Natural killer cell (primary cell): ENCODE results near the gene ISX. TPM values are rescaled to one million over a fixed set of nuclear protein-coding genes. Genes with fewer than 3 reads are reported as not detected.

ENCODE experiments used
- ATAC-seq, 3 donors: fragments of 150-1000 bp in 2 of 3; fragments of 200-7000 bp in 1 of 3; cut with Tn5 transposase; 1 replicate in 1 of 3; 2 replicates in 2 of 3; pipeline ENCODE4 v1.10.0; 2021; ENCODE audit warnings: mild to moderate bottlenecking in 2 of 3, moderate library complexity in 2 of 3
- DNase-seq, 2 donors: peaks; one replicate each; pipeline versions ENCODE4 v3.0.0 to v3.0.0-alpha.2; 2013 to 2021; ENCODE audit warnings: mixed read lengths in 1 of 2
- H3K27ac ChIP-seq: one replicate; pipeline ENCODE4 v1.5.1; 2013; ENCODE audit warnings: mild to moderate bottlenecking, low read length
- H3K27me3 ChIP-seq: one replicate; pipeline ENCODE4 v1.6.1; 2013; ENCODE audit warnings: low read length; ENCODE audit not compliant: control insufficient read depth, insufficient read depth
- H3K36me3 ChIP-seq: one replicate; pipeline ENCODE4 v1.6.1; 2013; ENCODE audit warnings: low read length; ENCODE audit not compliant: control insufficient read depth, insufficient read depth
- H3K4me1 ChIP-seq: one replicate; pipeline ENCODE4 v1.6.1; 2013; ENCODE audit warnings: low read length; ENCODE audit not compliant: control insufficient read depth, insufficient read depth
- H3K4me3 ChIP-seq: one replicate; pipeline ENCODE4 v1.5.1; 2013; ENCODE audit warnings: low read length
- H3K9me3 ChIP-seq: one replicate; pipeline ENCODE4 v1.6.1; 2013; ENCODE audit warnings: low read length; ENCODE audit not compliant: control insufficient read depth, insufficient read depth
- H3K27ac Mint-ChIP-seq, 2 donors: one replicate each; pipeline ENCODE4 v1.8.0; 2022; ENCODE audit warnings: mild to moderate bottlenecking in 2 of 2, mixed read lengths in 2 of 2, moderate library complexity in 1 of 2
- H3K27me3 Mint-ChIP-seq, 2 donors: one replicate each; pipeline ENCODE4 v1.8.0; 2022; ENCODE audit warnings: low read depth in 2 of 2, mixed read lengths in 2 of 2
- H3K36me3 Mint-ChIP-seq: one replicate; pipeline ENCODE4 v1.8.0; 2022; ENCODE audit warnings: mixed read lengths
- H3K4me1 Mint-ChIP-seq, 2 donors: one replicate each; pipeline ENCODE4 v1.8.0; 2022; ENCODE audit warnings: mixed read lengths in 2 of 2
- H3K4me3 Mint-ChIP-seq: one replicate; pipeline ENCODE4 v1.8.0; 2022; ENCODE audit warnings: mild to moderate bottlenecking, moderate library complexity, mixed read lengths
- H3K9me3 Mint-ChIP-seq, 2 donors: one replicate each; pipeline ENCODE4 v1.8.0; 2022; ENCODE audit warnings: mixed read lengths in 2 of 2
- WGBS: methylation state at CpG from one replicate; pipeline ENCODE4 v1.1.7; 2013; ENCODE audit warnings: missing lambda C conversion rate; ENCODE audit not compliant: insufficient coverage; 5-methylcytosine and 5-hydroxymethylcytosine counted together
- intact Hi-C: fragments of 100-400 bp; cut with micrococcal nuclease; formaldehyde crosslinking; loops from one replicate; pipeline ENCODE4 v1.14.2; 2022
- total RNA-seq, 4 donors: library from RNA; stranded (reverse); fragments of 120-200 nt in 1 of 4; gene quantifications; one replicate each; pipeline versions ENCODE4 v1.2.3 to v1.2.4, GENCODE V29; 2013 to 2022
- TF ChIP-seq, protein P1 (sequence below): fragments of 200-600 bp; IDR thresholded peaks from one replicate; pipeline ENCODE4 v1.8.0; 2022; ENCODE audit warnings: antibody characterized with exemption

ISX gene
- total RNA-seq, 3 donors from 2014 or later (not counting 1 experiment from before 2014, with no cell fraction given) = not detected

DNA sequence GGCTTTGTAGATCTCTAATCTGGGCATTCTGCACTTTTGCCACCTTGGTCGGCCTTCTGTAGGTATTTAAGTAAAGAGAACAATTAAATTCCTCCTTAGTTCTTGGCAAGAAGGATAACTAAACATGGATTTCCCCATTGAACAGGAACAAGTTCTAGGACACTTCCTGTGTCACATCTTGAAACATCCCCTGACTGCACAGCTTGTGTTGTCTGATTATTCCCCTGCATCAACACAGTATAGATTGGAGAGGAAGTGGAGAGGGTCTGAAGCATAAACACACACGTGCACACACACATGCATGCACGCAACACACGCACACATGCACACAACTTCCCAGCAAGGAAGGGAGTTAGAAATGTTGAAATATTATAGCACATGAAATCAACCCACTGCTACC, 8.6 kb downstream of the ISX start:
- H3K27ac Mint-ChIP-seq = no peak overlapping the region
- H3K4me1 Mint-ChIP-seq = no peaks in the 10 kb centered on the region
- ATAC-seq (no peak), DNase-seq (no peak)
- H3K4me3 Mint-ChIP-seq = no peak overlapping the region
- intact Hi-C loops = no loop called here
- H3K36me3 Mint-ChIP-seq = no peaks in the 10 kb centered on the region
- H3K27me3 ChIP-seq = no peaks in the 10 kb centered on the region
- no peak overlapping the region for H3K4me3 ChIP-seq
- TF ChIP-seq, protein P1, sequence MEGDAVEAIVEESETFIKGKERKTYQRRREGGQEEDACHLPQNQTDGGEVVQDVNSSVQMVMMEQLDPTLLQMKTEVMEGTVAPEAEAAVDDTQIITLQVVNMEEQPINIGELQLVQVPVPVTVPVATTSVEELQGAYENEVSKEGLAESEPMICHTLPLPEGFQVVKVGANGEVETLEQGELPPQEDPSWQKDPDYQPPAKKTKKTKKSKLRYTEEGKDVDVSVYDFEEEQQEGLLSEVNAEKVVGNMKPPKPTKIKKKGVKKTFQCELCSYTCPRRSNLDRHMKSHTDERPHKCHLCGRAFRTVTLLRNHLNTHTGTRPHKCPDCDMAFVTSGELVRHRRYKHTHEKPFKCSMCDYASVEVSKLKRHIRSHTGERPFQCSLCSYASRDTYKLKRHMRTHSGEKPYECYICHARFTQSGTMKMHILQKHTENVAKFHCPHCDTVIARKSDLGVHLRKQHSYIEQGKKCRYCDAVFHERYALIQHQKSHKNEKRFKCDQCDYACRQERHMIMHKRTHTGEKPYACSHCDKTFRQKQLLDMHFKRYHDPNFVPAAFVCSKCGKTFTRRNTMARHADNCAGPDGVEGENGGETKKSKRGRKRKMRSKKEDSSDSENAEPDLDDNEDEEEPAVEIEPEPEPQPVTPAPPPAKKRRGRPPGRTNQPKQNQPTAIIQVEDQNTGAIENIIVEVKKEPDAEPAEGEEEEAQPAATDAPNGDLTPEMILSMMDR = no peak
- H3K4me1 ChIP-seq = no peaks in the 10 kb centered on the region
- WGBS = 82% methylated on average over 1 of the region's 4 CpGs
- H3K36me3 ChIP-seq = no peaks in the 10 kb centered on the region
- H3K9me3 ChIP-seq = no peaks in the 10 kb centered on the region
- H3K27me3 Mint-ChIP-seq = peaks cover 0 to 9% of the 10 kb centered on the region in 2 donors
- no peak overlapping the region for H3K27ac ChIP-seq
- no peaks in the 10 kb centered on the region for H3K9me3 Mint-ChIP-seq

DNA sequence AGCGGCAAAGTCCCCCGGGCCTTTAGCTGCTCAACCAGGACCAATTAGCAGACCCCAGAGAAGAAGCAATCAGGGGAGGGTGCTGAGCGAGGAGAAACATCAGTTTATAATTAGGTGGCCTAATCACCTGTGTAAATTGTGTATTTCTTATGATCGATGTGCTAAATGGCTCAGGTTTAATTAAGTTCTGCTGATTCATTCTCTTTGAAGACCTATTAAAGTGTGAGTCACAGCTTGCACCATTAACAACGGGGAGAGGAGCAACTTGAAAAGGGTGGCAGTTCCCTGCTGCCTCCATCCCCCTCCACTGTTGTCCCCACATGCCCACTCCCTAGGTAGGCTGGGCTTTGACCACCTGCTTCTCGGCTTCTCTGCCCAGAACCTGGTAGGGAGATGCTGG, 10.7 kb downstream of the ISX start:
- no peaks in the 10 kb centered on the region for H3K27me3 ChIP-seq
- H3K4me3 ChIP-seq = no peak overlapping the region
- H3K27me3 Mint-ChIP-seq = peaks cover 0 to 9% of the 10 kb centered on the region in 2 donors
- H3K27ac Mint-ChIP-seq = no peak overlapping the region
- TF ChIP-seq, protein P1 = no peak
- DNase-seq = no peak
- H3K4me1 ChIP-seq = no peaks in the 10 kb centered on the region
- H3K4me1 Mint-ChIP-seq = no peaks in the 10 kb centered on the region
- 72% methylated on average over 6 of the region's 6 CpGs for WGBS
- no peak overlapping the region for H3K4me3 Mint-ChIP-seq
- no peak for ATAC-seq
- no peaks in the 10 kb centered on the region for H3K36me3 ChIP-seq
- intact Hi-C loops = no loop called here
- no peaks in the 10 kb centered on the region for H3K9me3 Mint-ChIP-seq
- H3K27ac ChIP-seq = no peak overlapping the region
- no peaks in the 10 kb centered on the region for H3K9me3 ChIP-seq
- H3K36me3 Mint-ChIP-seq = no peaks in the 10 kb centered on the region

DNA sequence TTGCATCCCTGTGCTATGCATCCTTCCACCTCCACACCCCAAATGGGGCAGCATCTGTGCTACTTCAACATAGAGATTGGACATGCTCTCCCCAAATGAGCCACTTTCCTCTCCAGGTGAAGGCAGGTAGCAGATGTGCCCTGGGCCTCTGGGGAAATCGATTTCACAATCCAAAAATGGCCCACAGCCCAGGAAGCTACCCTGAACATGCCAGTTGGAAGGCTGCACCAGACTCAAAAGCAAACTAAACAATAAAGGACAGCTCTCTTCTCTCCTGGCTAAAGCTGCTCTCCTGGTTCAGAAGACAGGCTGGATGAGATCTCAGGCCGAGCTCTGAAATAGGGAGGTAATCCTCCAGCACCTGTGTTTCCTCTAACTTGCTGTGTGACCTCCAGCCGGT, 19.7 kb downstream of the ISX start:
- no peak for ATAC-seq
- no peaks in the 10 kb centered on the region for H3K36me3 Mint-ChIP-seq
- H3K27me3 Mint-ChIP-seq = peaks cover 15 to 20% of the 10 kb centered on the region in 2 donors
- TF ChIP-seq, protein P1 = no peak
- no peak overlapping the region for H3K4me3 ChIP-seq
- WGBS = 77% methylated on average over 3 of the region's 3 CpGs
- DNase-seq = no peak
- H3K4me1 ChIP-seq = no peaks in the 10 kb centered on the region
- no peak overlapping the region for H3K4me3 Mint-ChIP-seq
- H3K4me1 Mint-ChIP-seq = no peaks in the 10 kb centered on the region
- H3K9me3 ChIP-seq = no peaks in the 10 kb centered on the region
- no peaks in the 10 kb centered on the region for H3K36me3 ChIP-seq
- peaks cover 2 to 3% of the 10 kb centered on the region in 2 donors for H3K9me3 Mint-ChIP-seq
- H3K27ac Mint-ChIP-seq = no peak overlapping the region
- intact Hi-C loops = no loop called here
- H3K27ac ChIP-seq = no peak overlapping the region
- H3K27me3 ChIP-seq = no peaks in the 10 kb centered on the region

DNA sequence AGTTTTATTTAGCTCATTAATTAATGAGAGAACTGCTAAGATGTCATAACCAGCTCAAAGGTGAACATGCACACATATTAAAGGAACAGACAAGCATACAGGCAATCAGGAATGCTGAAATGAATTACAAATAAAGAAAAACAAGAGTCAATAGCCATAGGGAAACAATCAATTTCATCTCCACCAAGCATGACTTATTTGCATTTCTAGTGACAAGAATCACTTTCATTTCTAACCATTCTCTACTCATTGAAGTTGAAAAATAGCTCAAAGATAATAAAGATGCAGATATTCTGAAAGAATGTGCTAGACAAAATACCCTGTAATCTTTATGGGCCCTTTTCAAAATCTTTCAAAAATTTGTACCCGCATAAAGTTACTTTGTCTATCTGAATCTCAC, 23.2 kb downstream of the ISX start:
- ATAC-seq (no peak), DNase-seq (no peak)
- Histone ChIP-seq H3K27me3 (peaks cover 2% of the 10 kb centered on the region), H3K4me1 (no peaks in the 10 kb centered on the region), H3K36me3 (no peaks in the 10 kb centered on the region), H3K27ac (no peak overlapping the region), H3K9me3 (no peaks in the 10 kb centered on the region), H3K4me3 (no peak overlapping the region)
- Mint-ChIP-seq H3K36me3 (no peaks in the 10 kb centered on the region), H3K27ac (no peak overlapping the region), H3K27me3 (peaks cover 19 to 40% of the 10 kb centered on the region in 2 donors), H3K9me3 (no peaks in the 10 kb centered on the region), H3K4me3 (no peak overlapping the region), H3K4me1 (no peaks in the 10 kb centered on the region)
- TF ChIP-seq, protein P1 = no peak
- WGBS = no CpG with 5 or more reads among the region's 1 CpG
- intact Hi-C loops = no loop called here
